ENCODE results near the gene CYP26B1.

DNA sequence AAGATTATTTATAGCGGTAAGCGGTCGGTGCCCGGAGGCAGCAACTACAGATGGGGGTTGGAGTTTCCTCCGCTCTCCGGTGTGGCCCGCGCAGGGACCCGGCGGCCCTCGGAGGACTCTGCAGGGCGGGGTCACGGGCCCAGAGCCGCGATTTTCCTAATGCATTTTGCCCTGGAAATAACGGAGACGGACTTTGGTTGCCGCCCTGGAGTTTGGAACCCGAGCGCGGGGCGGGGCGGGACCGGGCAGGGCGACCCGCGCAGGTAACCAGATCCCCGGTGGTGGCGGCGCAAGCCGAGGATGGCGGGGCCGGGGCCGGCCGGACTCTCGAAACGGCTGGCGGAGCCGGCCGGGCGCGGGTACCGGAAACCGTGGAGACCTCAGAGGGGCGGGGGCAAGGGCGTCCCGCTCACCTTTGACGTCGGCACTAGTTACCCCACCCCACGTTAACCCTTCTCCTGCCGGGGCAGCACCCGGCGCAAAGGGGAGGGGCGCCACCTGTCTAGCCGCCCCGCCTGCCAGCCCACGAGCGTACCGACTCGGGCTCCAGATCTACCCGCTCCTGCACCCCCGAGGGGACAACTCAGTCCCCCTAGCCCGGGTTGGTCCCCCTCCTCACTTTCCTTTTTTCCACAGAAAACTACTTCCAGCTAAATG, 2.9 kb downstream of the CYP26B1 start:
- TF ChIP-seq POLR2A (IDR thresholded peaks at IDR 0.05): no peak
- TF ChIP-seq, protein P1, sequence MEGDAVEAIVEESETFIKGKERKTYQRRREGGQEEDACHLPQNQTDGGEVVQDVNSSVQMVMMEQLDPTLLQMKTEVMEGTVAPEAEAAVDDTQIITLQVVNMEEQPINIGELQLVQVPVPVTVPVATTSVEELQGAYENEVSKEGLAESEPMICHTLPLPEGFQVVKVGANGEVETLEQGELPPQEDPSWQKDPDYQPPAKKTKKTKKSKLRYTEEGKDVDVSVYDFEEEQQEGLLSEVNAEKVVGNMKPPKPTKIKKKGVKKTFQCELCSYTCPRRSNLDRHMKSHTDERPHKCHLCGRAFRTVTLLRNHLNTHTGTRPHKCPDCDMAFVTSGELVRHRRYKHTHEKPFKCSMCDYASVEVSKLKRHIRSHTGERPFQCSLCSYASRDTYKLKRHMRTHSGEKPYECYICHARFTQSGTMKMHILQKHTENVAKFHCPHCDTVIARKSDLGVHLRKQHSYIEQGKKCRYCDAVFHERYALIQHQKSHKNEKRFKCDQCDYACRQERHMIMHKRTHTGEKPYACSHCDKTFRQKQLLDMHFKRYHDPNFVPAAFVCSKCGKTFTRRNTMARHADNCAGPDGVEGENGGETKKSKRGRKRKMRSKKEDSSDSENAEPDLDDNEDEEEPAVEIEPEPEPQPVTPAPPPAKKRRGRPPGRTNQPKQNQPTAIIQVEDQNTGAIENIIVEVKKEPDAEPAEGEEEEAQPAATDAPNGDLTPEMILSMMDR (IDR thresholded peaks at IDR 0.05 in 4 of 5, conservative IDR thresholded peaks at IDR 0.05 in 1 of 5): no peak
